ENCODE results near the gene VNN1. TPM values are rescaled to one million over a fixed set of nuclear protein-coding genes. Genes with fewer than 3 reads are reported as not detected.
A peak's percentile ranks its signal among the peaks of the same experiment; 100 is the strongest.

Gene VNN1, protein sequence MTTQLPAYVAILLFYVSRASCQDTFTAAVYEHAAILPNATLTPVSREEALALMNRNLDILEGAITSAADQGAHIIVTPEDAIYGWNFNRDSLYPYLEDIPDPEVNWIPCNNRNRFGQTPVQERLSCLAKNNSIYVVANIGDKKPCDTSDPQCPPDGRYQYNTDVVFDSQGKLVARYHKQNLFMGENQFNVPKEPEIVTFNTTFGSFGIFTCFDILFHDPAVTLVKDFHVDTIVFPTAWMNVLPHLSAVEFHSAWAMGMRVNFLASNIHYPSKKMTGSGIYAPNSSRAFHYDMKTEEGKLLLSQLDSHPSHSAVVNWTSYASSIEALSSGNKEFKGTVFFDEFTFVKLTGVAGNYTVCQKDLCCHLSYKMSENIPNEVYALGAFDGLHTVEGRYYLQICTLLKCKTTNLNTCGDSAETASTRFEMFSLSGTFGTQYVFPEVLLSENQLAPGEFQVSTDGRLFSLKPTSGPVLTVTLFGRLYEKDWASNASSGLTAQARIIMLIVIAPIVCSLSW
- total RNA-seq = 0.13 TPM in 1 of 2 replicates, not detected in the other

DNA sequence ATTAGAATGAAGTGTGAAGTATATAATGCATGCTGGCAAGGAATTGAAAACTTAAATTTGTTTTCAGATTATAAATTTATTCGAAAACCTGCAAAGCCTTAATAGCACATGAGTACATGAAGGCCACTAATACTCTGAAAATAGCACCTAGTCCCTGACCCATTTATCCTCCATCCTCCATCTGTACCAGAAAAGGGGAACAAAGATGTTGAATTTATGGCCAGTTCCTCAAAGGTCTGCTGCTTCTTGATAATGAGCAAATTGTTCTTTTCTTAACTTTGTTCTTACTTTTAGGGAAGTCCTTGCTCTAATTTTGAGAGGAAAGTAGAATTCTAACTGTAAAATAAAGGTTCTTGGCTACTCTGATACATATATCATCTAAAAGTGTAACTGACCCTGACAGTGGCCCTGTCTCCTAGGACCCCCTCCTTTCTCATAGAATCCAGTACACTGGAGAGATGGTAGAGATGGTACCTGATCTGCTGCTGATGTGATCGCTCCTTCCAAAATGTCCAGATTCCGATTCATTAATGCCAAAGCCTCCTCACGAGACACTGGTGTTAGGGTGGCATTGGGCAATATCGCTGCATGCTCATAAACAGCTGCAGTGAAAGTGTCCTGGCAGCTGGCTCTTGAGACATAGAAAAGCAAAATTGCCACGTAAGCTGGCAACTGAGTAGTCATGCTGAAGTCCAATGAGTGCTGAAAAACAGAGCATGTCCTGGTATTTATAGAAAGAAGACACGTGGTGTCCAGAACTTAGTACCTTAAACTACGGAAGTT, at the start of gene VNN1:
Gene VNN1, minus strand, starts transcription at position 704 of the 783 bp plus-strand sequence. Its CDS starts 20 bp downstream, at position 684.
- FAIRE-seq (peak; percentile 40), DNase-seq (ENCODE audit: low read depth) (no peak)
- Histone ChIP-seq H3K27me3 (ENCODE audit: control insufficient read depth, insufficient read depth, low read length) (no peaks in the 10 kb centered on the region), H3K4me3 (ENCODE audit: low read depth, low read length) (no peak within 1 kb of the TSS), H3K36me3 (ENCODE audit: control insufficient read depth, insufficient read depth, low read length) (no peaks in the 10 kb centered on the region)
- TF ChIP-seq, protein P1, sequence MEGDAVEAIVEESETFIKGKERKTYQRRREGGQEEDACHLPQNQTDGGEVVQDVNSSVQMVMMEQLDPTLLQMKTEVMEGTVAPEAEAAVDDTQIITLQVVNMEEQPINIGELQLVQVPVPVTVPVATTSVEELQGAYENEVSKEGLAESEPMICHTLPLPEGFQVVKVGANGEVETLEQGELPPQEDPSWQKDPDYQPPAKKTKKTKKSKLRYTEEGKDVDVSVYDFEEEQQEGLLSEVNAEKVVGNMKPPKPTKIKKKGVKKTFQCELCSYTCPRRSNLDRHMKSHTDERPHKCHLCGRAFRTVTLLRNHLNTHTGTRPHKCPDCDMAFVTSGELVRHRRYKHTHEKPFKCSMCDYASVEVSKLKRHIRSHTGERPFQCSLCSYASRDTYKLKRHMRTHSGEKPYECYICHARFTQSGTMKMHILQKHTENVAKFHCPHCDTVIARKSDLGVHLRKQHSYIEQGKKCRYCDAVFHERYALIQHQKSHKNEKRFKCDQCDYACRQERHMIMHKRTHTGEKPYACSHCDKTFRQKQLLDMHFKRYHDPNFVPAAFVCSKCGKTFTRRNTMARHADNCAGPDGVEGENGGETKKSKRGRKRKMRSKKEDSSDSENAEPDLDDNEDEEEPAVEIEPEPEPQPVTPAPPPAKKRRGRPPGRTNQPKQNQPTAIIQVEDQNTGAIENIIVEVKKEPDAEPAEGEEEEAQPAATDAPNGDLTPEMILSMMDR (IDR thresholded peaks at IDR 0.05; ENCODE audit: insufficient read depth, low read length, severe bottlenecking) = no peak

DNA sequence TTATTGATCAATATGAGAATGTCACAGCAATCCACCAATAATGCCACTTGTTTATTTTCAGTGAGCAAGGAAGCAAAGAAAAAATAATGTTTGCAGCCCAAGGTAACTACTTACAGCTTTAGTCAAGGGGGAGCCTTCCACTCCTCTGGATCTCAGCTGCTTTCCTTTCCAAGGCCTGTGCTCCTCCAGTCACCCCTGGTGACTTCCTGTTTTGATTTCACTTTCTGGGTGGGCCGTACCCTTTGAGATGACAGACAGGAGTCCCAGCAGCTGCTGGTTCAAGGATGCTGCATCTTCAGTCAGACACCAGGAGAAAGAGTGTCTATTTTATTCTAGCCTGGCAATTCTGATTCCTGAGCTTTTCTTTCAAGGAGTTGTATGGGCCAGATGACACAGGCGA, 49.4 kb upstream of the VNN1 start:
- H3K36me3 ChIP-seq (ENCODE audit: control insufficient read depth, insufficient read depth, low read length) = no peaks in the 10 kb centered on the region
- DNase-seq (ENCODE audit: low read depth) (no peak), FAIRE-seq (no peak)
- no peak overlapping the region for H3K4me3 ChIP-seq (ENCODE audit: low read depth, low read length)
- TF ChIP-seq, protein P1 (IDR thresholded peaks at IDR 0.05; ENCODE audit: insufficient read depth, low read length, severe bottlenecking) = no peak
- no peaks in the 10 kb centered on the region for H3K27me3 ChIP-seq (ENCODE audit: control insufficient read depth, insufficient read depth, low read length)

DNA sequence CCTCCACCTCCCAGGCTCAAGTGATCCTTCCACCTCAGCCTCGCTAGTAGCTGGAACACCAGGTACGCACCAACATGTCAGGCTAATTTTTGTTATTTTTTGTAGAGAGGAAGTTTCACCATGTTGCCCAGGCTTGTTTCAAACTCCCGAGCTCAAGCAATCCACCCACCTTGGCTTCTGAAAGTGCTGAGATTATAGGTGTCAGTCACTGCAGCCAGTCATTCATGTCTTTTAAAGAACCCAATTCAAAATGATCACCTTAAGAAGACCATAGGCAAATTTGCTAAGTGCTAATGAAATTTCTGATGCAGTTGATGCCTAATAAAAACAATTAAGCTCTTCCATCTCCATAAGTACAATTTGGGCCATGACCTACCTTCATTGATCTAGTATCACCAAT, 46.4 kb upstream of the VNN1 start:
- no peak for FAIRE-seq
- no peaks in the 10 kb centered on the region for H3K36me3 ChIP-seq (ENCODE audit: control insufficient read depth, insufficient read depth, low read length)
- TF ChIP-seq, protein P1 (IDR thresholded peaks at IDR 0.05; ENCODE audit: insufficient read depth, low read length, severe bottlenecking) = no peak

DNA sequence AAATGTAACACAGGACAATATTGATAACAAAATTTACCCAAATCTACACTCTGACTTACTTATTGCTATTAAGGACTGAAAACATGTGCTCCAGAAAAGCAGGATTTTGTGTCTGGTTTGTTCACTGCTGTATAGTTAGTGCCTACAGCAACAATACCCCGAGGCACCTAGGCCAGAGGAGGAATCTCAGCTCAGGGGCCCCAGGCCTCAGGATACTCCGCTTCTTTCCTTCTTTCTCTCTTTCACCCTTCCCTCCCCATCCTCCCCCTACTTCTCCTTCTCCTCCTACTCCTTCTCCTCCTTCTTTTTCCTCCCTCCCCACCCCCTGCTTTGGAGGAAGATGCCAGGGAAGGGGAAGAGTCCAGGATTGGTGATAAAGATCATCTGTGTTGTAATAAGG, 44.8 kb upstream of the VNN1 start:
- FAIRE-seq (no peak), DNase-seq (ENCODE audit: low read depth) (no peak)
- no peak overlapping the region for H3K4me3 ChIP-seq (ENCODE audit: low read depth, low read length)
- H3K27me3 ChIP-seq (ENCODE audit: control insufficient read depth, insufficient read depth, low read length) = no peaks in the 10 kb centered on the region
- H3K36me3 ChIP-seq (ENCODE audit: control insufficient read depth, insufficient read depth, low read length) = no peaks in the 10 kb centered on the region
- TF ChIP-seq, protein P1 (IDR thresholded peaks at IDR 0.05; ENCODE audit: insufficient read depth, low read length, severe bottlenecking) = no peak

More for the DNA sequence above, 46.4 kb upstream of the VNN1 start:
- no peaks in the 10 kb centered on the region for H3K27me3 ChIP-seq (ENCODE audit: control insufficient read depth, insufficient read depth, low read length)
- H3K4me3 ChIP-seq (ENCODE audit: low read depth, low read length) = no peak overlapping the region
- peak; percentile 23 for DNase-seq (ENCODE audit: low read depth)

DNA sequence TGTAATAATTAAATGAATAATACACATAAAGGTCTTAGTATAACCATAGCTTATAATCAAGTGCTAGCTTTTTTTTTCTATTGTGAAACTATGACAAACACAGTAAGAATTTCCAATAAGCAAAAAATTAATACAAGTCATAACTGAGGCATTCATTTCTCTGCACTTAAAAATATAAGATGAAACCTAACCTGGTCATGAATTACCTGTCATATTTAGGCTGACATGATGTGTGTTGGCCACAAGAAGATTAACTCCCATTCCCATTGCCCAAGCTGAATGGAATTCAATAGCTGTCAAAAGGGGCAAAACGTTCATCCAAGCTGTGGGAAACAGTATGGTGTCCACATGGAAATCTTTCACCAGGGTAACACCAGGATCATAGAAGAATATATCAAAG, 38.4 kb upstream of the VNN1 start:
- peak; percentile 84 for DNase-seq (ENCODE audit: low read depth)
- FAIRE-seq = no peak
- Histone ChIP-seq H3K27me3 (ENCODE audit: control insufficient read depth, insufficient read depth, low read length) (no peaks in the 10 kb centered on the region), H3K36me3 (ENCODE audit: control insufficient read depth, insufficient read depth, low read length) (no peaks in the 10 kb centered on the region), H3K4me3 (ENCODE audit: low read depth, low read length) (no peak overlapping the region)
- TF ChIP-seq, protein P1 (IDR thresholded peaks at IDR 0.05; ENCODE audit: insufficient read depth, low read length, severe bottlenecking) = no peak

All from bronchial epithelial cell (primary cell).